A673 (cell line): ENCODE data around the gene DOCK1.

Source experiments
- EZH2 ChIP-seq: fragments of 200-600 bp; sonication (generic); IDR thresholded peaks from 2 replicates; pipeline ENCODE4 v1.6.1; 2017; ENCODE audit warnings: borderline replicate concordance, low read depth, mild to moderate bottlenecking, mixed read lengths, antibody characterized with exemption, low read length; ENCODE audit not compliant: poor library complexity, severe bottlenecking
- TF ChIP-seq, protein P1 (sequence below): fragments of 300-800, 200-600 bp; sonication (generic); conservative IDR thresholded peaks from 2 replicates; pipeline ENCODE4 v1.5.1; 2017; ENCODE audit warnings: low read depth, mild to moderate bottlenecking, antibody characterized with exemption, low read length, moderate library complexity, mixed read lengths

DNA sequence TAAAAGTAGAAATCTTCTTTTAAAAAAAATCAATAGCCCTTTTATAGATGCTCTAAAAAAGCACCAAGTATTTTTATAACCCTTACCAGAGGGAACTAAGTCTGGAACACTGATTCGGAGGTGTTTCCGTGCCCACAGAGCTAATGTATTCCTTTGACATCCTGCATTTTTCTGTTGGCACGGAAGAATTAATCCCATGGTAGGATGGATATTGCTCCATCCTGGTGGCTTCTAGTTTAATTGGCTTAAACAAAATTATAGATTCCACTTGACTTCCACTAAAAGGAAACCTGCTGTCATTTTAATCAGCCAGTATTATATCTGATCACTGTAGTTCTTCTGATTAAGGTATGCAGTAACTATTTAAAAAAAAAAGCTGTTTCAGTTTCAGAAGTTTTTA lies 479.8 kb downstream of the DOCK1 start:
- no peak for TF ChIP-seq EZH2
- TF ChIP-seq, protein P1, sequence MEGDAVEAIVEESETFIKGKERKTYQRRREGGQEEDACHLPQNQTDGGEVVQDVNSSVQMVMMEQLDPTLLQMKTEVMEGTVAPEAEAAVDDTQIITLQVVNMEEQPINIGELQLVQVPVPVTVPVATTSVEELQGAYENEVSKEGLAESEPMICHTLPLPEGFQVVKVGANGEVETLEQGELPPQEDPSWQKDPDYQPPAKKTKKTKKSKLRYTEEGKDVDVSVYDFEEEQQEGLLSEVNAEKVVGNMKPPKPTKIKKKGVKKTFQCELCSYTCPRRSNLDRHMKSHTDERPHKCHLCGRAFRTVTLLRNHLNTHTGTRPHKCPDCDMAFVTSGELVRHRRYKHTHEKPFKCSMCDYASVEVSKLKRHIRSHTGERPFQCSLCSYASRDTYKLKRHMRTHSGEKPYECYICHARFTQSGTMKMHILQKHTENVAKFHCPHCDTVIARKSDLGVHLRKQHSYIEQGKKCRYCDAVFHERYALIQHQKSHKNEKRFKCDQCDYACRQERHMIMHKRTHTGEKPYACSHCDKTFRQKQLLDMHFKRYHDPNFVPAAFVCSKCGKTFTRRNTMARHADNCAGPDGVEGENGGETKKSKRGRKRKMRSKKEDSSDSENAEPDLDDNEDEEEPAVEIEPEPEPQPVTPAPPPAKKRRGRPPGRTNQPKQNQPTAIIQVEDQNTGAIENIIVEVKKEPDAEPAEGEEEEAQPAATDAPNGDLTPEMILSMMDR: no peak
